Measurements from ENCODE around the gene CDH4. TPM values are rescaled to one million over a fixed set of nuclear protein-coding genes. Genes with fewer than 3 reads are reported as not detected.

CDH4 gene
- total and polyA plus RNA-seq, 2 of the 4 experiments (the other 2 are of a cell fraction), result 1.6 to 3.5 TPM

GRCh38 chr20:61301711-61302525 is 49.9 kb downstream of the CDH4 start:
- dilution Hi-C loops (cut with HindIII; ENCODE audit: low sequenced_read_pairs, unreplicated experiment), result no loop called here
- CTCF ChIA-PET, result no interaction called here
- Histone ChIP-seq H3K27ac (ENCODE audit: insufficient read depth, low read length) (no peak overlapping the region), H2BK15ac (ENCODE audit: low read depth, low read length) (no peak overlapping the region), H3K18ac (ENCODE audit: low read depth, low read length) (no peak overlapping the region), H2AFZ (replicated peaks; ENCODE audit: low read length, poor library complexity) (no peak overlapping the region), H2BK5ac (ENCODE audit: low read depth, low read length, poor library complexity, severe bottlenecking) (no peak overlapping the region), H3K14ac (replicated peaks; ENCODE audit: low read depth, low read length) (no peak overlapping the region), H2AK9ac (replicated peaks; ENCODE audit: low read depth, low read length, poor library complexity) (no peak overlapping the region), H2AK5ac (ENCODE audit: low read depth, low read length) (no peak overlapping the region), H4K8ac (ENCODE audit: low read depth in 2 of 2, low read length in 2 of 2) (no peak overlapping the region), H3K4me1 (ENCODE audit: control insufficient read depth, insufficient read depth, low read length) (no peaks in the 10 kb centered on the region), H3K79me1 (ENCODE audit: low read depth in 1 of 2, low read length in 2 of 2) (peaks cover 4% of the 10 kb centered on the region in 2 experiments; a peak in 2 of 4 replicates), H4K20me1 (ENCODE audit: insufficient read depth, low read length) (peaks cover 4% of the 10 kb centered on the region; the same call in 1 of the 2 replicates), H3K4me2 (ENCODE audit: low read depth, low read length) (no peak overlapping the region), H3K56ac (ENCODE audit: extremely low read depth, insufficient read depth, low read length) (no peak overlapping the region), H3K4ac (ENCODE audit: low read depth, low read length) (no peak overlapping the region), H3K36me3 (ENCODE audit: control insufficient read depth, insufficient read depth, low read length) (no peaks in the 10 kb centered on the region; the same call in 1 of the 2 replicates), H2BK20ac (ENCODE audit: low read depth, low read length) (no peak overlapping the region), H3K27me3 (ENCODE audit: control insufficient read depth, insufficient read depth, low read length) (no peaks in the 10 kb centered on the region), H2BK120ac (ENCODE audit: low read depth, low read length) (no peak overlapping the region), H3K23ac (ENCODE audit: low read depth, low read length) (no peak overlapping the region), H3K9me3 (ENCODE audit: control insufficient read depth, insufficient read depth, low read length) (no peaks in the 10 kb centered on the region), H4K91ac (ENCODE audit: insufficient read depth, low read depth, low read length) (no peak overlapping the region), H3K9me1 (ENCODE audit: insufficient read depth, low read length) (peaks cover 4% of the 10 kb centered on the region; the same call in 1 of the 2 replicates), H3K9ac (ENCODE audit: low read depth, low read length) (no peak overlapping the region), H4K5ac (ENCODE audit: low read depth, low read length) (no peak overlapping the region), H3K4me3 (ENCODE audit: insufficient read depth, low read depth, low read length) (no peak overlapping the region)
- in situ Hi-C loops (cut with MboI; ENCODE audit: low sequenced_read_pairs), result no loop called here
- TF ChIP-seq NFE2L2 (IDR thresholded peaks at IDR 0.05; ENCODE audit: low read depth, low read length) (no peak), FOS (IDR thresholded peaks at IDR 0.05; ENCODE audit: low read depth, low read length) (no peak), MAZ (IDR thresholded peaks at IDR 0.05; ENCODE audit: borderline replicate concordance, low read depth, low read length) (no peak), POLR2A (IDR thresholded peaks at IDR 0.05; ENCODE audit: low read depth, low read length) (no peak), CTCF (conservative IDR thresholded peaks at IDR 0.05; ENCODE audit: low read depth, low read length) (no peak)
- ATAC-seq (ENCODE audit: low read depth), result no peak
- POLR2A ChIA-PET (ENCODE audit: unreplicated experiment), result no interaction called here
- DNase-seq, result no peak
- intact Hi-C loops (cut with micrococcal nuclease), result no loop called here
- WGBS, 2 experiments (ENCODE audit: extremely low coverage in 2 of 2, insufficient read length in 1 of 2), result 95% methylated on average over 4 of the region's 21 CpGs; no CpG with 5 or more reads in 1 of the 2 experiments
- BruUV-seq (replicated peaks), result no TSS peak

Data from IMR-90 (cell line).